ENCODE measurements around the gene ACADS. TPM values are rescaled to one million over a fixed set of nuclear protein-coding genes. Genes with fewer than 3 reads are reported as not detected.

The ACADS gene
- total RNA-seq, 2 donors from 2014 or later = 58.6 to 92.6 TPM

DNA sequence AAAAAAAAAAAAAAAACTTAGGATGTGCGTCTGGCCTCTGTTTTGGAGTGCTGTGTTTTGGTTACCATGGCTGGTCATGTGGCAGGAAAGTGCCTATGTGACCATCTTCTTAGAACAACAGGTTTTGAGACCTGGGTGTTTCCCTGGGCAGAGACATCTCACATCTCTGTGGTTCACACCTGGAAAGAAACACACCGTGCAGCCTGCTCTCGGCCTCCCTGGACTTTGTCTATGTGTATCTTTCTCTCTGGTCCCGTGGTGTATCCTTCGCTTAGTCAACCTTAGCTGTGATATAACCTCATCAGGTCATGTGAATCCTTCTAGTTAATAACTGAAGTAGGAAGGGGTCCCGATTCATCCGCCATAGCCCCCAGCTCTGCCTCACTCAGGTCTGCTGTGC lies 22.6 kb downstream of the ACADS start:
- no peak for DNase-seq (ENCODE audit: low spot score)
- TF ChIP-seq CTCF (IDR thresholded peaks at IDR 0.05) = no peak
- Histone ChIP-seq H3K36me3 (no peaks in the 10 kb centered on the region), H3K27ac (no peak overlapping the region), H3K27me3 (no peaks in the 10 kb centered on the region), H3K4me3 (no peak overlapping the region), H3K4me1 (no peaks in the 10 kb centered on the region), H3K9me3 (no peaks in the 10 kb centered on the region)

DNA sequence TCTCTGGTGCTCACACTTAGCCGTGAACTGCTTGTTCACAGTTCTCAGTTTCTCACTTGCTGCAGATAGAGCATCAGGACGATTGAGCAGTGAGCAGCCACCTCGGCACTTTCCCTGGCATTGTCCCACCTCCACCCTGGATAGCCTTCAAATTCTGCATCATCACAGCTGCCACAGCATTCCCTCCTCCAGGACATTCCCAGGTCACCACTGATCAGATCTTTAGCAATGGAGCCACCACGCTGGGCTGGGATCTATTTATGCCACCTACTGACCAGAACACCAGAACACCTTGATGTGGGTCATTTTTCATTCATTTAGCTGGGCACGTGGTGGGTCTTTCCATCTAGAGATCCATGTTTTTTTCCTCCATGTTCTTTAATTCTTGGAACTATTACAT lies 23.6 kb downstream of the ACADS start:
- TF ChIP-seq CTCF (IDR thresholded peaks at IDR 0.05) = no peak
- Histone ChIP-seq H3K27ac (no peak overlapping the region), H3K9me3 (no peaks in the 10 kb centered on the region), H3K27me3 (no peaks in the 10 kb centered on the region), H3K36me3 (no peaks in the 10 kb centered on the region), H3K4me3 (no peak overlapping the region), H3K4me1 (no peaks in the 10 kb centered on the region)
- DNase-seq (ENCODE audit: low spot score) = no peak

DNA sequence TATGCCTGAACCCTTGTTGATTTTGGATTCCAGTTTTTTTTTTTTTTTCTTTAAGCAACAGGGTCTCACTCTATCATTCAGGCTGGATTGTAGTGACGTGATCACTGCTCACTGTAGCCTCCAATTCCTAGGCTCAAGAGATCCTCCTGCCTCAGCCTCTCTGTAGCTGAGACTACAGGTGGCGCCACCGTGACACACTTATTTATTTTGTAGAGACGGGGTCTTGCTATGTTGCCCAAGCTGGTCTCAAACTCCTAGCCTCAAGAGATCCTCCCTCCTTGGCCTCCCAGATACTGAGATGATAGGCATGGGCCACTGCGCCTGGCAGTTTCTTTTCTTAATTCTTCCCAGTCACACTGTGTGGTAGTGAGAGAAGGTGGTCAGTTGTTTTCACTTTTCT lies 25.2 kb downstream of the ACADS start:
- H3K4me3 ChIP-seq = no peak overlapping the region
- DNase-seq (ENCODE audit: low spot score) = no peak
- no peaks in the 10 kb centered on the region for H3K4me1 ChIP-seq
- no peaks in the 10 kb centered on the region for H3K36me3 ChIP-seq
- no peaks in the 10 kb centered on the region for H3K27me3 ChIP-seq
- no peak for TF ChIP-seq CTCF (IDR thresholded peaks at IDR 0.05)
- no peaks in the 10 kb centered on the region for H3K9me3 ChIP-seq
- no peak overlapping the region for H3K27ac ChIP-seq

GRCh38 chr12:120751389-120751788 lies 25.8 kb downstream of the ACADS start:
- H3K4me3 ChIP-seq = no peak overlapping the region
- H3K36me3 ChIP-seq = no peaks in the 10 kb centered on the region
- no peaks in the 10 kb centered on the region for H3K4me1 ChIP-seq
- no peak for DNase-seq (ENCODE audit: low spot score)
- TF ChIP-seq CTCF (IDR thresholded peaks at IDR 0.05) = no peak
- no peaks in the 10 kb centered on the region for H3K9me3 ChIP-seq
- H3K27ac ChIP-seq = no peak overlapping the region
- H3K27me3 ChIP-seq = no peaks in the 10 kb centered on the region

DNA sequence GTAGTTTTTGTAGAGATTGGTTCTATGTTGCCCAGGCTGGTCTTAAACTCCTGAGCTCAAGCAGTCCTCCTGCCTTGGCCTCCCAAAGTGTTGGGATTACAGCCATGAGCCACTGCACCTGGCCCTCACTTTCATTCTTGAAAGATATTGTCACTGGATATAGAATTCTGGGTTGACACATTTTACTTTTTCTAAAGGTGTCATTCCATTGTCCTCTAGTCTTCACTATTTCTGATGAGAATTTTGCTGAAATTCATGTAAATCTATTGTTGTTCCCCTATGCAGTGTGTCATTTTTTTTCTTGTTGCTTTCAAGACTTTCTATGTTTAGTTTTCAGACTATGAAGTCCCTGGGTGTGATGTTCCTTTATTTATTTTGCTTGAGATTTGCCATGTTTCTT lies 29.2 kb downstream of the ACADS start:
- Histone ChIP-seq H3K36me3 (no peaks in the 10 kb centered on the region), H3K27ac (no peak overlapping the region), H3K4me3 (no peak overlapping the region), H3K4me1 (no peaks in the 10 kb centered on the region), H3K27me3 (no peaks in the 10 kb centered on the region), H3K9me3 (no peaks in the 10 kb centered on the region)
- no peak for TF ChIP-seq CTCF (IDR thresholded peaks at IDR 0.05)
- no peak for DNase-seq (ENCODE audit: low spot score)

GRCh38 chr12:120755269-120755668 lies 29.6 kb downstream of the ACADS start:
- no peak for TF ChIP-seq CTCF (IDR thresholded peaks at IDR 0.05)
- Histone ChIP-seq H3K27ac (no peak overlapping the region), H3K4me3 (no peak overlapping the region), H3K27me3 (no peaks in the 10 kb centered on the region), H3K9me3 (no peaks in the 10 kb centered on the region), H3K36me3 (no peaks in the 10 kb centered on the region), H3K4me1 (no peaks in the 10 kb centered on the region)
- DNase-seq (ENCODE audit: low spot score) = no peak

Measured in right atrium auricular region (tissue), 2 donors.